GM12875 (cell line): Measurements from ENCODE around the gene S100PBP.

Source experiments
- H3K4me3 ChIP-seq: one replicate; pipeline ENCODE4 v1.5.1; 2011; ENCODE audit warnings: low read depth, low read length, control low read depth
- CTCF ChIP-seq: IDR thresholded peaks from 2 replicates; pipeline ENCODE4 v1.5.1; 2011; ENCODE audit warnings: low read depth, mild to moderate bottlenecking, control low read depth, inconsistent platforms, low read length, moderate library complexity, borderline replicate concordance; ENCODE audit not compliant: insufficient read depth

The S100PBP gene

GRCh38 chr1:32867671-32868070 is 50.2 kb downstream of the S100PBP start:
- no peak overlapping the region for H3K4me3 ChIP-seq
- TF ChIP-seq CTCF: no peak

GRCh38 chr1:32868085-32868484 is 50.6 kb downstream of the S100PBP start:
- no peak overlapping the region for H3K4me3 ChIP-seq

GRCh38 chr1:32868806-32869455 is 51.5 kb downstream of the S100PBP start:
- no peak overlapping the region for H3K4me3 ChIP-seq
- TF ChIP-seq CTCF: no peak

More at GRCh38 chr1:32868085-32868484, 50.6 kb downstream of the S100PBP start:
- TF ChIP-seq CTCF: no peak

GRCh38 chr1:32869923-32870614 is 52.6 kb downstream of the S100PBP start:
- TF ChIP-seq CTCF: no peak
- H3K4me3 ChIP-seq: no peak overlapping the region

- TF ChIP-seq CTCF: no peak
- peak within 1 kb of the TSS; percentile 26 for H3K4me3 ChIP-seq
Observed at GRCh38 chr1:32870615-32871363, 53.3 kb downstream of the S100PBP start, which contains the start of gene FNDC5. Gene FNDC5, minus strand, starts transcription at chr1:32870912.

- H3K4me3 ChIP-seq: no peak overlapping the region
- TF ChIP-seq CTCF: no peak
Observed at GRCh38 chr1:32871364-32872191, 54.1 kb downstream of the S100PBP start.
